ENCODE measurements around the gene METTL15. TPM values are rescaled to one million over a fixed set of nuclear protein-coding genes. Genes with fewer than 3 reads are reported as not detected.
"Not testable (repeated sequence)": the region's sequence is repeated elsewhere in the genome, so short reads cannot be mapped to it uniquely, and the experiment has no call there.

The METTL15 gene
- total and polyA plus RNA-seq, 2 of the 8 experiments (the other 6 are each of a cell fraction or from before 2014, with no cell fraction given), result 5.4 to 10.5 TPM

DNA sequence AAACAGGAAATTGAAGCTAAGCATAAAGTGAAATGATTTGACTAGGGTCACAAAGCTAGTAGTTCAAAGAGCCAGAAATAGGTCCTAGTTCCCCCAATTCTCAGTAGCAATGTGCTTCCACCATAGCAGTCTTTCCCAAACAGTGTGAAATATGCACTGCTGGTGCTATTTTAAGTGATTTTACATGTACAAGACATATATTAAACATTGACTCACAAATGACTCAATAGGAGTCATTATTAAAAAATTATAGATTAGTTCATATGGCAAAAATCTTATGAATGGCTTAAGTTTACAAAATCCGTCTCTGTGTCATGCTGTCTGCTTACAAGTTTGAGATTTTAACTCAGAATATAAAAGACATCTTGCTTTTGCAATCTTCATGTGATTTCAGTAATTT, 21.6 kb upstream of the METTL15 start (continued):
- TF ChIP-seq JUN (IDR thresholded peaks at IDR 0.05; ENCODE audit: low read depth, low read length) (no peak), NANOG (IDR thresholded peaks at IDR 0.05; ENCODE audit: insufficient read depth, low read depth, low read length, poor library complexity, severe bottlenecking) (no peak), POLR2A (IDR thresholded peaks at IDR 0.05; ENCODE audit: control extremely low read depth in 1 of 2, low read depth in 2 of 2, low read length in 2 of 2) (no peak)
- TF ChIP-seq, protein P1, sequence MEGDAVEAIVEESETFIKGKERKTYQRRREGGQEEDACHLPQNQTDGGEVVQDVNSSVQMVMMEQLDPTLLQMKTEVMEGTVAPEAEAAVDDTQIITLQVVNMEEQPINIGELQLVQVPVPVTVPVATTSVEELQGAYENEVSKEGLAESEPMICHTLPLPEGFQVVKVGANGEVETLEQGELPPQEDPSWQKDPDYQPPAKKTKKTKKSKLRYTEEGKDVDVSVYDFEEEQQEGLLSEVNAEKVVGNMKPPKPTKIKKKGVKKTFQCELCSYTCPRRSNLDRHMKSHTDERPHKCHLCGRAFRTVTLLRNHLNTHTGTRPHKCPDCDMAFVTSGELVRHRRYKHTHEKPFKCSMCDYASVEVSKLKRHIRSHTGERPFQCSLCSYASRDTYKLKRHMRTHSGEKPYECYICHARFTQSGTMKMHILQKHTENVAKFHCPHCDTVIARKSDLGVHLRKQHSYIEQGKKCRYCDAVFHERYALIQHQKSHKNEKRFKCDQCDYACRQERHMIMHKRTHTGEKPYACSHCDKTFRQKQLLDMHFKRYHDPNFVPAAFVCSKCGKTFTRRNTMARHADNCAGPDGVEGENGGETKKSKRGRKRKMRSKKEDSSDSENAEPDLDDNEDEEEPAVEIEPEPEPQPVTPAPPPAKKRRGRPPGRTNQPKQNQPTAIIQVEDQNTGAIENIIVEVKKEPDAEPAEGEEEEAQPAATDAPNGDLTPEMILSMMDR (IDR thresholded peaks at IDR 0.05; ENCODE audit: control extremely low read depth in 1 of 3, insufficient read depth in 1 of 3, low read depth in 1 of 3, low read length in 3 of 3), result no peak

GRCh38 chr11:28087192-28087591, 21.0 kb upstream of the METTL15 start:
- H3K18ac ChIP-seq (ENCODE audit: extremely low read depth, low read length); H3K4me3 ChIP-seq (ENCODE audit: extremely low read depth in 1 of 4, insufficient read depth in 2 of 4, low read depth in 3 of 4, low read length in 4 of 4); H2BK15ac ChIP-seq (ENCODE audit: low read length); H3K9me3 ChIP-seq (ENCODE audit: insufficient read depth in 2 of 2, low read depth in 1 of 2, low read length in 1 of 2); H3K23me2 ChIP-seq (ENCODE audit: low read depth, low read length); FAIRE-seq; H2AK5ac ChIP-seq (ENCODE audit: low read depth, low read length); H3K9ac ChIP-seq (replicated peaks in 1 of 4; ENCODE audit: extremely low read depth in 1 of 4, low read depth in 3 of 4, low read length in 3 of 4); H3K79me1 ChIP-seq (ENCODE audit: low read depth, low read length); H3K79me2 ChIP-seq (ENCODE audit: control insufficient read depth in 1 of 2, insufficient read depth in 2 of 2, low read length in 2 of 2); H2BK12ac ChIP-seq (ENCODE audit: low read depth, low read length); H3K23ac ChIP-seq (ENCODE audit: insufficient read length); H4K8ac ChIP-seq (ENCODE audit: extremely low read depth, insufficient read depth, low read length); H3K14ac ChIP-seq (ENCODE audit: insufficient read length); H3K4me1 ChIP-seq (replicated peaks in 1 of 4; ENCODE audit: control insufficient read depth in 3 of 4, insufficient read depth in 4 of 4, low read length in 3 of 4); H3K4me2 ChIP-seq (ENCODE audit: insufficient read depth in 1 of 2, low read depth in 2 of 2, low read length in 2 of 2); H2BK120ac ChIP-seq (replicated peaks; ENCODE audit: low read depth, low read length); H2AFZ ChIP-seq (ENCODE audit: low read length); H2BK20ac ChIP-seq (ENCODE audit: low read length); H4K5ac ChIP-seq (ENCODE audit: insufficient read length, low read depth, low read length); H3K27me3 ChIP-seq (replicated peaks in 1 of 4; ENCODE audit: control insufficient read depth in 3 of 4, extremely low read depth in 1 of 4, insufficient read depth in 3 of 4, low read length in 3 of 4); H3K27ac ChIP-seq (ENCODE audit: low read depth, low read length); H3K56ac ChIP-seq (replicated peaks; ENCODE audit: insufficient read length, low read depth, low read length); H2BK5ac ChIP-seq (ENCODE audit: low read depth, low read length); H4K20me1 ChIP-seq (replicated peaks in 1 of 2; ENCODE audit: control insufficient read depth in 1 of 2, insufficient read depth in 2 of 2, low read length in 2 of 2); H3K4ac ChIP-seq (replicated peaks; ENCODE audit: insufficient read length, low read depth, low read length); DNase-seq (ENCODE audit: low read depth in 1 of 2, low spot score in 2 of 2); H4K91ac ChIP-seq (replicated peaks; ENCODE audit: insufficient read length, low read length); POLR2A ChIA-PET (ENCODE audit: partially characterized antibody); CTCF ChIA-PET (ENCODE audit: partially characterized antibody): not testable (repeated sequence)
- peaks cover 0 to 49% (median 1%) of the 10 kb centered on the region in 4 experiments; a peak in 4 of 8 replicates for H3K36me3 ChIP-seq (ENCODE audit: control insufficient read depth in 2 of 4, insufficient read depth in 4 of 4, low read length in 3 of 4)
- 100% methylated on average over 1 of the region's 1 CpG; no CpG with 5 or more reads in 1 of the 2 experiments for WGBS, 2 experiments (ENCODE audit: extremely low coverage in 1 of 2, insufficient coverage in 1 of 2, insufficient read length in 1 of 2, insufficient replicate concordance in 2 of 2, low coverage in 1 of 2, low lambda C conversion rate in 2 of 2, missing lambda C conversion rate in 1 of 2)
